Right cardiac atrium (tissue), 5 donors: ENCODE measurements around the gene RNASE8. TPM values are rescaled to one million over a fixed set of nuclear protein-coding genes. Genes with fewer than 3 reads are reported as not detected.

ENCODE experiments used
- ATAC-seq, 2 donors: fragments of 200-7000 bp; cut with Tn5 transposase; one replicate each; pipeline versions ENCODE4 v1.8.0 to v1.9.1; 2020; ENCODE audit warnings: moderate library complexity in 2 of 2, mild to moderate bottlenecking in 1 of 2
- DNase-seq, 3 donors: peaks; one replicate each; pipeline ENCODE4 v3.0.0-alpha.2; 2020
- H3K27ac ChIP-seq: one replicate; pipeline ENCODE4 v1.5.1; 2013; ENCODE audit warnings: mild to moderate bottlenecking, low read length, control low read depth, moderate library complexity
- H3K27me3 ChIP-seq: one replicate; pipeline ENCODE4 v1.6.1; 2013; ENCODE audit not compliant: control insufficient read depth, insufficient read depth
- H3K4me1 ChIP-seq: one replicate; pipeline ENCODE4 v1.6.1; 2013; ENCODE audit warnings: low read length; ENCODE audit not compliant: control insufficient read depth, insufficient read depth
- H3K4me3 ChIP-seq: one replicate; pipeline ENCODE4 v1.5.1; 2013; ENCODE audit warnings: low read length, control low read depth
- H3K9me3 ChIP-seq: one replicate; pipeline ENCODE4 v1.6.1; 2013; ENCODE audit warnings: low read length; ENCODE audit not compliant: control insufficient read depth
- WGBS: extraction: QIAGEN DNeasy Blood & Tissue Kit; methylation state at CpG from one replicate; pipeline ENCODE4 v1.1.7; 2013; 5-methylcytosine and 5-hydroxymethylcytosine counted together
- intact Hi-C, 4 donors: fragments of 100-400 bp; cut with DNase I; formaldehyde crosslinking; loops; one replicate each; pipeline versions ENCODE4 v1.11.0 to v1.14.0; 2022 to 2023
- polyA plus RNA-seq: library from polyadenylated mRNA; stranded (reverse); fragments of 200-250 nt; gene quantifications from one replicate; pipeline ENCODE4 v1.2.3, GENCODE V29; 2013
- total RNA-seq, 4 donors: library from RNA; stranded (reverse); fragmentation: NEBNext Ultra II Directional; extraction: Animal tissue kit (Norgen Biotek cat#: 25700); gene quantifications; one replicate each; pipeline ENCODE4 v1.2.1, GENCODE V29; 2021
- donor health status: healthy with polysubstance abuse.
- donor health status: DM: no; HTN: yes; CAD: no.
- donor health status: DM: no; HTN: no; CAD: no.
- donor health status: DM: no; HTN: yes; CAD: no; lungs with severe emphysema.
- donor health status: DM: yes; HTN: yes; CAD: no.

Gene RNASE8
- total and polyA plus RNA-seq, 5 donors = not detected

DNA sequence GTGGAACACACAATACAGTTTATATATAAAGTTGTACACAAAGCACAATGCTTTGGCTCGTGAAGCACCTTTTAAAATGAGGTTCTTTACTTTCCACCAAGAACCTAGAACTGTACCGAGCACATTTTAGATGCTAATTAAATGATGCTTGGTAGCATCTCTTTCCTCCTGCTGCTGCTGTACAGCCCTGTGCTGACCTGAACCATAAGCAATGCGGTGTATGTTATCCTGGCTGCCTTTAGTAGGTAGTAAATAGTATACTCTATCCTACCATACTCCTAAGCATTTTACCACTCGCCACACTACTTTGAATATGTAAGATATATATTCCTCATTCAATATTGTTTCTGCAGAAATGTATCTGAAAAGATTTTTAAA, 2.9 kb upstream of the RNASE8 start:
- no peaks in the 10 kb centered on the region for H3K9me3 ChIP-seq
- H3K4me1 ChIP-seq = no peaks in the 10 kb centered on the region
- intact Hi-C loops = no loop called here
- no peaks in the 10 kb centered on the region for H3K27me3 ChIP-seq
- WGBS = 75% methylated on average over 4 of the region's 4 CpGs
- H3K27ac ChIP-seq = no peak overlapping the region
- DNase-seq (no peak), ATAC-seq (no peak)
- H3K4me3 ChIP-seq = no peak overlapping the region

DNA sequence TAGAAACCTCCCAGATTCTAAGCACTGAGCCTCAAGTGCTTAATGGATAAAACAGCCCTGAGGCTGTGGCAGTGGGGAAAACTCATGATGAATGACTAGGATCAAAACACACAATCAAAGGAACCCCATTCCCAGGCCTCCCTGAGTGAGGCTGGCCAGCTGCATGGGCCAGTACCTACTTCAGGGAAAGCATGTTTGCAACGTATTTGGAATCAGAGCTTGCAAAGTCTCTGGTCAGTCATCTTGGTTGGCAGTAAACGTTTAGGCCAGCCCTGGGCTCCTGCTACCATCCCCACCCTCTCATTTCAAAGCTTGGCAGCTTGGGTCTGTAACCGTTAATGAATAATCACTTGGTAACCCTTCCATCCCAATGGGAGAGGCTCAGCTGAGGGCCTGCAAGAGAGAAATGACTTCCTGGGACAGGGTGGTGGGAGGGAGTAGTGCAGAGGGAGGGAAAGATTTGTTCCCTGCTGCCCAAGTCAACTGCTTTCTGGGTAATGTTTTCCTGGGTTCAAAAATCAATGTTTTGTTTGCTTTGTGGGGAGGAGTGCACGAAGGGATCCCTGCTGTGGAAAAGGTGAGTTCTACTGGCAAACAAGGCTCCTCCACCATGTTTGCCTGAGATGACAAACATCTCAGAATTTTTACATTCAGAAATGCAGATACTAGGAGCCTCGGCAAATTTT, 2.0 kb upstream of the RNASE8 start:
- Histone ChIP-seq H3K27me3 (no peaks in the 10 kb centered on the region), H3K27ac (no peak overlapping the region), H3K4me1 (no peaks in the 10 kb centered on the region), H3K9me3 (no peaks in the 10 kb centered on the region), H3K4me3 (no peak overlapping the region)
- ATAC-seq = no peak
- WGBS = 67% methylated on average over 5 of the region's 5 CpGs
- intact Hi-C loops = no loop called here
- DNase-seq = no peak

DNA sequence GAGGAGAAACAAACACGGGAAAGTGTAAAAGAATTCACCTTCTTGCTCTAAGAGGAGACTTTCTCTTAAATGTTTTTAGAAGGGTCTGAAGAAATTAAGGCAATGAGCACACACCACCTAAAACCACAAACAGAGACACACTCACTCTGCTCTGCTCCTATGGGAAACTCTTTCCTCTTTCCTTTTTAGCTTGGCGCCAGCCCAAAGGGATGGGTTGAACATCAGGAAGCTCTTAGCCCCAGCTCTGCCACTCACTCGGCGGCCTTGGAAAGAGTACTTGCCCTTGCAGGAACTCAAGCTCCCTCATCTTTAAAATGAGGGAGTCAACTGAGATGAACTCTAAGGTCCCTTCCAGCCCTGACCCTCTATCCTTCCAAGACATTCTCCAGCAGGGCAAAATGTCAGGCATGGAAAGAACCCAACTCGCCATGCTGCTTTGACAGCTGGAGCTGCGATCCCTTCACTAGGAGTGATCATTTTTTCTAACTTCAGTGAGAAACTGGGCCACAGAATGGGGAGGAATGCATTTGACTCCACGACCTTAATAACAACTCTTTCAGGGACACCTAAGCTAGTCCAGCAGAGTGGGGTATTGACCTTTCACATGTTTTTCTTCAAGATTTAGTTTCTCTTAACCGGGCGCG, 980 bp upstream of the RNASE8 start:
- WGBS = 75% methylated on average over 10 of the region's 10 CpGs
- ATAC-seq (no peak), DNase-seq (peak in 1 of 3 donors; percentile 33)
- Histone ChIP-seq H3K9me3 (no peaks in the 10 kb centered on the region), H3K4me1 (no peaks in the 10 kb centered on the region), H3K27me3 (no peaks in the 10 kb centered on the region), H3K4me3 (no peak overlapping the region), H3K27ac (no peak overlapping the region)
- intact Hi-C loops = no loop called here

DNA sequence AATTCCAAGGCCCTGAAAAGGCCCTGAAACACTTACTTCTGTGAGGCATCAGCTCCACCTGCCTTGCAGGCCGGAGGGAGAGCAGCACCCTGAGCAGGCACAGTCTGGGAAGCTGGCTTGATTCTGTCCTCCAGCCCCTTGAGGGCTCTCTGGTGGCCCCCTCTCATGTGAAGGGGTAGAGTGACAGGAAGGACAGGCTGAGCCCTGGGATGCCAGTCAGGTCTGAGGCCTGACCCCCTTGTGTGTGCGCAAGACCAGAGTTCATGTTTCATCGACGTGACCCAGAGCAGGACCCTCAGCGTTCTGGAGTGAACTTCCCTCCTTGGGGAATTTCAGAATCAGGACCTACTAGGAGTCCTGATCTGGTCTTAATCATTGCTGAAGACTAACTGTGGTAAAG, 1.3 kb downstream of the RNASE8 start:
- WGBS = 91% methylated on average over 5 of the region's 5 CpGs
- ATAC-seq (no peak), DNase-seq (no peak)
- intact Hi-C loops = no loop called here
- Histone ChIP-seq H3K4me1 (peaks cover 2% of the 10 kb centered on the region), H3K27ac (no peak overlapping the region), H3K27me3 (no peaks in the 10 kb centered on the region), H3K9me3 (no peaks in the 10 kb centered on the region), H3K4me3 (no peak overlapping the region)

DNA sequence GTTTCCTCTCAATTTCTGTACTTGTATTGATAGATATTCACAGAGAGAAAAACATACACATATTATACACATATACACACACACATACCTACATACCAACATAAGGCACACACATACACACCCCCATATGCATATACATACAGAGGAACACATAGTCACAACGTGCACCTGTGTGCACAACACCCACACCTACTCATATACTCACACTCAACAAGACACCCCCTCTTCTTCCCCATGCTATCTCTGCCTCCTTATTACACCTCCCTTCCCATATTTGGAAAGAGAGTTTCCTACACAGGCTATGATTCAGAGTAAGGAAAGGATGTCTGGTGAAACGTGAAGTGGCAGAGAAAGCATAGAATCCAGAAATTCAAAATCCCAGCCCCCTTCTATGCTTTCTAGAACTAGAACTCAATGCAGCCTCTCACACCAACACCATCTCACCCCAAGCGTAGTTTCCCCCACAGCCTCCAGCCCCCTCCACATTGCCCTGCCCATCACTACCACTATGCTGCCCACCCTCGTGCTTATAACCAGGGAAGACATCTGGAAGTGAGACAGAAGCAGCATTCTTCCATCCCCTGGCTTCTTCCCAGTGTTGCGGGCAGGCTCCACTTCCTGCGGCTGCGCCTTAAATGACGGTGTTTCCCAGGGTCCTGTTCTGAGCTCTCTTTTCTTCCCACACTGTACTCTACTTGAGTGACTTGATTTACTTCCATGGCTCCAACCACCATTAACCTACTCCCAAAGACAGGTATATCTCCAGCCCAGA, 2.4 kb downstream of the RNASE8 start:
- peak in 1 of 3 donors; percentile 44 for DNase-seq

DNA sequence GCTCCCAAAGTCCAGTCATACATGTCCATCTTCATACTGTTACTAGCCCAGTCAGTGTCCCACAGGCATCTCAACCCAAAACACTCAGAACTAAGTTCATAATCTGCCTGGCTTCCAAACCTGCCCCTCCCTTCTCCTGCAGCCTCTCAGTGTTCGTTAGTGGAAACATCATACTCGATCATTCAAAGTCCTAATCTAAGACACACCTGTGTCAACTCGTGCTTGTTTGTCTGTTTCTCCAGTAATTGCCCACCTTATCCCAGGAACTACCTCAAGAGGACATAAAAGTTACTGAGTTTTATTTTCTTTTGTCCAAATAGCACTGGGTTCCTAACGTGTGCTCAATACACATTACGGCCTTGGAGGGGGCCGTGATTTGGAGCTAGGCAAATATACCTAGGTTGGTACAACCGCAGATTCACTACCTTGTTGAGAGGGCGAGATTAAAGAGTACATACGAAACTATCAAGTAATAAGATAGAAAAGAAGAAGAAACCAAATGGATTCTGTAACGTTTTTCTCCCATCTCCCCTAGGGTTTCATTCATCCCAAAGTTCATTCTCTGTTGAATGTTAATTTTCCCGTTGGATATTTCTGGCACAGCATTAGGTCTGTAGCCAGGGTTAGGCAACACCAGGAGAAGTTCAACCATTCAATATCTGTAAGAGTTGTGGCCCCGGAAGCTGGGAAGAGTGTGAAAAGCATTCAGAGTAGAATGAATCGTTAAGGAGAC, 3.2 kb downstream of the RNASE8 start:
- Histone ChIP-seq H3K27me3 (no peaks in the 10 kb centered on the region), H3K9me3 (no peaks in the 10 kb centered on the region), H3K4me3 (no peak overlapping the region), H3K27ac (no peak overlapping the region), H3K4me1 (peaks cover 2% of the 10 kb centered on the region)
- DNase-seq (no peak), ATAC-seq (no peak)
- intact Hi-C loops = no loop called here
- WGBS = 75% methylated on average over 13 of the region's 13 CpGs

More for the DNA sequence above, 2.4 kb downstream of the RNASE8 start:
- no peak for ATAC-seq
- WGBS = 65% methylated on average over 8 of the region's 8 CpGs
- no peak overlapping the region for H3K27ac ChIP-seq
- H3K4me3 ChIP-seq = no peak overlapping the region
- H3K4me1 ChIP-seq = peaks cover 2% of the 10 kb centered on the region
- H3K9me3 ChIP-seq = no peaks in the 10 kb centered on the region
- intact Hi-C loops = no loop called here
- H3K27me3 ChIP-seq = no peaks in the 10 kb centered on the region

DNA sequence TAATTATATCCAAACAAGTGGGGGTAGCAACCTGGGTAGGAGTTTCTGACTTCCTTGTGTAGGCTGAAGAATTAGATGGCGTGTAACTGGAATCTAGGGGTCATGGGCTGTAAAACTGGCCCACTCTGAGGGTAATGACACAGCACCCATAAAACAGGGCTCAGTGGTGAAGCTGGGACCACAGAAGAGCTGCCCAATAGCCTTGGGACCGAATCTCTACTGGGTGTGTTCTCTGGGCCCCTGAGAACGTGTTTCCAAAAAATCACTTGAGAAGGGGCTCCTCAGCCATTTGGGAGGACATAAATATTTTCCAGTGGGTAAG, 3.7 kb downstream of the RNASE8 start:
- no peak for ATAC-seq
- WGBS = 91% methylated on average over 3 of the region's 3 CpGs
- intact Hi-C loops = no loop called here
- Histone ChIP-seq H3K27ac (no peak overlapping the region), H3K4me1 (peaks cover 2% of the 10 kb centered on the region), H3K27me3 (no peaks in the 10 kb centered on the region), H3K9me3 (no peaks in the 10 kb centered on the region), H3K4me3 (no peak overlapping the region)
- no peak for DNase-seq

DNA sequence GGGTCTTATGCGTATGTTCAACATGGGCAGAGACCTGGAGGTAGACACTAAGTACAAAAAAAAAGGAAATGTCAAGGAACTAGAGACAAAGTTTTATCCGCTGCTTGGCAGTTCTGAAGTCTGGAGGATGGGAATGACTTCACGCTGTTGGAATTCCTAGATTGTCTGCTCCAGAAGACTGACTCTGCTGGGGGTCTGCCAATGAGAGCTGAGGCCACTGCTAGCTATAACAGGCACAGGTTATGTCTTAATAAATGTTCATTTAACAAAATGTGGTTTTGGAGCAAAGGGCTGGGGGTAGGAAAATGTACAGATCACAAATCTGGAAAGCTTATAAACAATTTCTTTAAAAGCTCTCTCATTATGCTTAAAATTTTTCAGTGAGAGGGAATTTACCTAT, 5.9 kb downstream of the RNASE8 start:
- intact Hi-C loops = no loop called here
- Histone ChIP-seq H3K4me3 (no peak overlapping the region), H3K4me1 (peaks cover 3% of the 10 kb centered on the region), H3K27ac (no peak overlapping the region), H3K9me3 (no peaks in the 10 kb centered on the region), H3K27me3 (no peaks in the 10 kb centered on the region)
- 32% methylated on average over 3 of the region's 3 CpGs for WGBS
- ATAC-seq = peak in 1 of 2 donors; percentile 39
- peak in 1 of 3 donors; percentile 33 for DNase-seq

DNA sequence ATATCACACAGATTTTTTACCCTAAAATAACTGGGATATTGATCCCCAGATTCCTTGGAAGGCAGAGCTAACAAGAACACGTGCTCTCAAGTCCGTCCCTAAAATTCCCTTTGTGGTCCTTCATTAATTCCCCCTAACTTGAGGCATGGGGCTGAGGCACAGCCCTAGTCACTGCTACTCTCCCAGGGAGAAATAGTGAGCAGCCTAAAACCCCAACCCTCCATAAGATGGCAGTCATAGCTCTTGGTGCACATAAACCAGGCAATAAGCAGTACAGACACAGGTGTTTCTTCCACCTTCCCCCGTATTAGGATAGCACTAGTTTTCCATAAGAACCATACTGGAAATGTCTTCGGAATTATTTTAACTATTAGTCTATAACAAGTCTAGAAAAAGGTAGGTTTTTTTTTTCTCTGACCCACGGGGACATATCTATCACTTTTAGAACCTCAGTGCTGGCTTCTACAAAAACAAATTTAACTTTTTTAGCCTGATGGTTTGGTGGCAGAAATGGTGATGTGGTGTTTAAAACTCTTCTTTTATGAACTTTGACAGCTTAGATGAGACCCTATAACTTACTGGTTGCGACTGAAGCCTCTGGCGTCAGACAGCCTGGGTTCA, 9.4 kb downstream of the RNASE8 start:
- DNase-seq (no peak), ATAC-seq (no peak)
- Histone ChIP-seq H3K4me3 (no peak overlapping the region), H3K27ac (no peak overlapping the region), H3K27me3 (no peaks in the 10 kb centered on the region), H3K9me3 (no peaks in the 10 kb centered on the region), H3K4me1 (peaks cover 6% of the 10 kb centered on the region)
- WGBS = 81% methylated on average over 7 of the region's 7 CpGs
- intact Hi-C loops = loop anchor here in 1 of 4 donors (5.0 kb wide), 1 partner anchor 40 kb away; no protein-coding TSS in a partner anchor

DNA sequence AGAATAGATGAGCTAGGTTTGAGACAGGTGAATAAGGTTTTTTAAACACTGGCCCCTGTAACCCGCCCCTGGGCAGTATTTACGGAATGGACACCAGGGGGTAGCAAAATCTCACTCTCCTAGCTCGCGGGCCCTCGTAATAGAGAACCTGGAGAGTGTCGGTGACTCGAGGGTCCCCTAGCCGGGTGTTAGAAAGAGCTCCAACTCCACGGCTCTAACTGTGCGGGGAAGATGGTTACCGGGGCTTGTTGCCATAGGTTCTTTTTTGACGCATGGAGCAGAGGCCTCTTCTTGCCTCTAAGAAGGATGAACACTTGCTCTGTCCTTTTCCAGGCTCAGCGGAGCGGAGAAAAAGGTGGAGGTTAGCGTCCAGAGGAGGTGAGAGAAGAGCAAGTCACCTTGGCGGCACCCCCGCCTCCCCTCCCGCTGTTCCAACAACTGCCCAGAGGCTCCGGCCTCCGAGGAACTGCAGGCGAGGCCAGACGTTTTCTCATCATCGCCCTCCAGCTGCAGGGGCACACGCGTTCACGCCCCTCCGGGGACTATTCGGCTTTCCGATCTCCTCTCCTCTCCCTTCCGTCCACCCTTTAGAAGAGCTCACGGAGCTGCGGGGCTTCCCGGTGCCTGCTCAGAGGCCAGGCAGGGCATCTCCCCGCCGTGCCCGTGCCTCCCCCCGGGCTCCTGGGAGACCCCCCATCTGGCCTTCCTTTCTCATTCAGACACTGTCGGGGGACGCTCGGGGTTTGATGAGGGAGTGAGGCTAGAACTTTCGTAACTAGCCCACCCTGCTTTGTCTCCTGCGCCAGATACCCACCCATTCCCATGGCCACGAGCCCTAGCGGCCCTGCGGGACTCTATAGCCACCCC, 11.1 kb downstream of the RNASE8 start:
- ATAC-seq (peak; percentile 43 to 44), DNase-seq (peak; percentile 52 to 79 (median 76))
- Histone ChIP-seq H3K27ac (peak overlapping the region; percentile 20), H3K4me1 (peaks cover 3% of the 10 kb centered on the region), H3K27me3 (no peaks in the 10 kb centered on the region), H3K9me3 (no peaks in the 10 kb centered on the region), H3K4me3 (peak overlapping the region; percentile 70)
- 1% methylated on average over 45 of the region's 45 CpGs for WGBS
- intact Hi-C loops = loop anchor here in 2 of 4 donors (2.0 to 5.0 kb wide), 2 partner anchors 36 to 39 kb away; no protein-coding TSS in a partner anchor
